ENCODE results near the gene MIGA1.
"Not testable (repeated sequence)": the region's sequence is repeated elsewhere in the genome, so short reads cannot be mapped to it uniquely, and the experiment has no call there.

Gene MIGA1

GRCh38 chr1:77905603-77906002, 126.2 kb downstream of the MIGA1 start:
- no peak for DNase-seq (ENCODE audit: low read depth in 3 of 3, low spot score in 1 of 3)

- no peak for DNase-seq (ENCODE audit: low read depth in 3 of 3, low spot score in 1 of 3)
Observed at GRCh38 chr1:77906019-77906545, 126.6 kb downstream of the MIGA1 start.

- DNase-seq (ENCODE audit: low read depth in 3 of 3, low spot score in 1 of 3) = no peak
Observed at GRCh38 chr1:77906624-77907023, 127.2 kb downstream of the MIGA1 start.

GRCh38 chr1:77910116-77910515, 130.7 kb downstream of the MIGA1 start:
- no peak for DNase-seq (ENCODE audit: low read depth in 3 of 3, low spot score in 1 of 3)

DNA sequence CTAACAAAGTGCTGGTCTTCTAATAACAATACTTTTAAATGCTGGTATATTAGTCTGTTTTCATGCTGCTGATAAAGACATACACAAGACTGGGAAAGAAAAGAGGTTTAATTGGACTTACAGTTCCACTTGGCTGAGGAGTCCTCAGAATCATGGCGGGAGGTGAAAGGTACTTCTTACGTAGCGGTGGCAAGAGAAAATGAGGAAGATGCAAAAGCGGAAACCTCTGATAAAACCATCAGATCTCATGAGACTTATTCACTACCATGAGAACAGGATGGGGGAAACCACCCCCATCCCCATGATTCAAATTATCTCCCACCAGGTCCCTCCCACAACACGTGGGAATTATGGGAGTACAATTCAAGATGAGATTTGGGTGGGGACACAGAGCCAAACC, 139.5 kb downstream of the MIGA1 start:
- not testable (repeated sequence) for DNase-seq (ENCODE audit: low read depth in 3 of 3, low spot score in 1 of 3)

DNA sequence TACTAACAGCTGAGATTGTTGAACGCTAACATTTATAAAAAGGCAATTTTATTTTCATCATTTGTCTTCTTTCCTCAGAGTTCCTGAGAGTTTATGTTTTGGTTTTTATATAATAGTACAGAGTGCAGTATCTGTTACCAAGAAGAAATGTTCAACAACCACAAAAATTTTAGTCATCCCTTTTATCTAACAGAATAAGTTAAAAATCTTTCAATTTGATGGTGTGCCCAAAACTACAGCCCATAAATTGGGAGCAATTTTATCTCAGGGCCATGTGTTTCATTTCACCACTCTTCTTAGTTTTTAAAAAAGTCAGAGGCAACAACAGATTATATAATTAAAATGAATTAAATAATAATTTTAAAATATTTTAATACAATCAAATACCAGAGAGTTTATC, 146.1 kb downstream of the MIGA1 start:
- no peak for DNase-seq (ENCODE audit: low read depth in 3 of 3, low spot score in 1 of 3)

- no peak for DNase-seq (ENCODE audit: low read depth in 3 of 3, low spot score in 1 of 3)
Observed at GRCh38 chr1:77925956-77926355, 146.5 kb downstream of the MIGA1 start.

DNA sequence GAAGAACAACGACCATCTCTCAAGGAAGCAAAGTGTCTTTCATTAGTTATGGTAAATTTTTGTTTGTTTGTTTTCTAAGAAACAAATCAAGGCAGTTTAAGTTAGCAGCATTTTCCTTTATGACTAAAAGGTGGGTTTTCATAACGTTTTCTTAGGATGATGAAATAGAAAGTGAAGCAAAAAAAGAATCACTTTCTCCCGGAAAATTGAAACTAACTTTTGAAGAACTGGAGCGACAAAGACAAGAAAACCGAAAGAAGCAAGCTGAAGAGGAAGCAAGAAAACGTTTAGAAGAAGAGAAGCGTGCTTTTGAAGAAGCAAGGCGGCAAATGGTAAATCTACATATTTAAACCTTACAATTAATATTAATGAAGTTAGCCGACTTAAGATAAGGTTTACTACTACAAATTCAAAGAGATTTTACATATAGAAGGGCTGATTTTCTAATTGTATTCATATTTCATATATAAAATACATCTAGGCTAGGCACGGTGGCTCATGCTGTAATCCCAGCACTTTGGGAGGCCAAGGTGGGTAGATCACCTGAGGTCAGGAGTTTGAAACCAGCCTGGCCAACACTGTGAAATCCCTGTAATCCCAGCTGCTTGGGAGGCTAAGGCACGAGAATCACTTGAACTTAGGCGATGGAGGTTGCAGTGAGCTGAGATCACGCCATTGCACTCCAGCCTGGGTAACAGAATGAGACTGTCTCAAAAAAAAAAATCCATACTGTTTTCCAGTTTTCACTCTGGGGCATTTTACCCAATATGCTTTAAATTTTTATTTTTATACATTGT, 147.3 kb downstream of the MIGA1 start:
- no peak for DNase-seq (ENCODE audit: low read depth in 3 of 3, low spot score in 1 of 3)

DNA sequence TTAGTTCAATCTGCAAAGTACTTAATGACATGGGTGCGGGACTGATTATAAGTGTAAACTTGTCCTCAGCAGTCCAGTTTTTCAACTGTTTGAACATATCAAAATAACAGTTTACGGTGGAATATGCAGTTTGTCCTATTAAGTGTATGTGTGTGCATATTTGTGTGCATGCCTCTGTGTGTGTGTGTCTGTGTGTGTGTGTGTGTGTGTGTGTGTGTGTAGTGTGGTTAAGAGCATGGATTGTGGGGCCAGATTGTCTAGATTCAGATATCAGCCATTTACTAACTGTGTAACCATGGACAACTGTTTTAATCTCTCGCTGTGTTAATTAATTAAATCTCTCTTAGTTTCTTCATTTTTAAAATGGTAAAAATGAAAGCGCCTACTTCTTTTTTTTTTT, 148.0 kb downstream of the MIGA1 start:
- no peak for DNase-seq (ENCODE audit: low read depth in 3 of 3, low spot score in 1 of 3)

Data from stimulated activated CD4-positive, alpha-beta T cell treated with anti-CD3 and anti-CD28 coated beads, TNF-alpha, amount 100 ng/mL, for 1 hour (primary cell).